A549 (cell line): ENCODE results near the gene ATF5. TPM values are rescaled to one million over a fixed set of nuclear protein-coding genes. Genes with fewer than 3 reads are reported as not detected.

ENCODE experiments used
- ATAC-seq, 2 experiments: fragments of 200-7000 bp in 1 of 2; fragments of >200 bp in 1 of 2; cut with Nextera tagmentation in 1 of 2; cut with Tn5 transposase in 1 of 2; 3 replicates each; pipeline versions ENCODE4 v1.8.0 to v1.9.1; 2018 to 2020; ENCODE audit warnings: mild to moderate bottlenecking in 1 of 2, moderate library complexity in 1 of 2
- CTCF ChIA-PET: fragments of 300-600 bp; sonication (Branson Sonifier 250); formaldehyde crosslinking; extraction: SDS; loops from one replicate; lab custom pipeline; 2021; ENCODE audit warnings: antibody characterized with exemption, inconsistent platforms; lab: Yijun Ruan, JAX
- POLR2A ChIA-PET: fragments of 350-600 bp; formaldehyde crosslinking; extraction: SDS; loops from one replicate; lab custom pipeline; 2021; ENCODE audit warnings: antibody characterized with exemption, inconsistent platforms; lab: Yijun Ruan, JAX
- DNase-seq, 2 experiments: peaks; one replicate each; pipeline versions ENCODE4 v3.0.0 to v3.0.0-alpha.2; 2011 to 2016; ENCODE audit warnings: low read depth in 1 of 2, low spot score in 1 of 2
- FAIRE-seq: peaks from 2 replicates; lab custom pipeline; 2011; peaks lifted over from hg19 to GRCh38; lab: Jason Lieb, UNC
- H3K27ac ChIP-seq, 2 experiments: fragments of >200 bp; sonication (Bioruptor Twin); formaldehyde crosslinking; 3 replicates each; pipeline ENCODE4 v1.5.1; 2016 to 2017
- H3K4me1 ChIP-seq: fragments of >200 bp; sonication (Bioruptor Twin); formaldehyde crosslinking; 3 replicates; pipeline ENCODE4 v1.6.1; 2016
- H3K4me2 ChIP-seq: fragments of >200 bp; sonication (Bioruptor Twin); formaldehyde crosslinking; 3 replicates; pipeline ENCODE4 v1.6.1; 2016
- H3K4me3 ChIP-seq: fragments of >200 bp; sonication (Bioruptor Twin); formaldehyde crosslinking; 3 replicates; pipeline ENCODE4 v1.5.1; 2016
- H3K9me3 ChIP-seq: fragments of >200 bp; sonication (Bioruptor Twin); formaldehyde crosslinking; 3 replicates; pipeline ENCODE4 v1.6.1; 2016
- CEBPB ChIP-seq, 2 experiments: fragments of >200 bp in 1 of 2; sonication (Bioruptor Twin) in 1 of 2; formaldehyde crosslinking in 1 of 2; IDR thresholded peaks; 2 replicates each; pipeline ENCODE4 v1.6.1; 2012 to 2016
- CHD2 ChIP-seq: fragments of 150-350 bp; IDR thresholded peaks from 2 replicates; pipeline ENCODE4 v1.6.1; 2014; ENCODE audit warnings: low read length; ENCODE audit not compliant: partially characterized antibody
- CHD4 ChIP-seq: fragments of 200-600 bp; sonication (generic); IDR thresholded peaks from 2 replicates; pipeline ENCODE4 v1.6.1; 2016; ENCODE audit warnings: antibody characterized with exemption, mild to moderate bottlenecking, borderline replicate concordance
- CTCF ChIP-seq: fragments of >200 bp; sonication (Bioruptor Twin); formaldehyde crosslinking; IDR thresholded peaks from 3 replicates; pipeline ENCODE4 v1.5.1; 2016
- E2F6 ChIP-seq: IDR thresholded peaks from 2 replicates; pipeline ENCODE4 v1.6.1; 2012; ENCODE audit warnings: low read depth, borderline replicate concordance
- EHF ChIP-seq: fragments of 250-450 bp; sonication (Bioruptor Pico); IDR thresholded peaks from 2 replicates; pipeline ENCODE4 v1.5.0; 2020; ENCODE audit warnings: mild to moderate bottlenecking
- ESRRA ChIP-seq: fragments of 150-350 bp; IDR thresholded peaks from 2 replicates; pipeline ENCODE4 v1.6.1; 2014; ENCODE audit warnings: mild to moderate bottlenecking, low read length, borderline replicate concordance
- FOSB ChIP-seq: fragments of 250-450 bp; sonication (Bioruptor Pico); IDR thresholded peaks from 2 replicates; pipeline ENCODE4 v1.5.0; 2020; ENCODE audit warnings: mild to moderate bottlenecking, moderate library complexity
- FOXS1 ChIP-seq: fragments of 250-450 bp; sonication (Bioruptor Pico); IDR thresholded peaks from 2 replicates; pipeline ENCODE4 v1.5.0; 2020; ENCODE audit warnings: mild to moderate bottlenecking, moderate library complexity
- HOXA7 ChIP-seq: fragments of 250-450 bp; sonication (Bioruptor Pico); IDR thresholded peaks from 2 replicates; pipeline ENCODE4 v1.5.0; 2020; ENCODE audit warnings: mild to moderate bottlenecking, moderate library complexity
- HOXB5 ChIP-seq: fragments of 250-450 bp; sonication (Bioruptor Pico); IDR thresholded peaks from 2 replicates; pipeline ENCODE4 v1.5.0; 2020; ENCODE audit warnings: mild to moderate bottlenecking, moderate library complexity
- JUN ChIP-seq, 2 experiments: fragments of >200 bp; sonication (Bioruptor Twin); formaldehyde crosslinking; IDR thresholded peaks; 2 replicates in 1 of 2; 3 replicates in 1 of 2; pipeline ENCODE4 v1.6.1; 2016 to 2017
- JUNB ChIP-seq: fragments of >200 bp; sonication (Bioruptor Twin); formaldehyde crosslinking; IDR thresholded peaks from 2 replicates; pipeline ENCODE4 v1.6.1; 2016
- KDM1A ChIP-seq: fragments of 200-600 bp; sonication (generic); IDR thresholded peaks from 2 replicates; pipeline ENCODE4 v1.6.1; 2016; ENCODE audit warnings: low read depth, mild to moderate bottlenecking
- MAX ChIP-seq: IDR thresholded peaks from 2 replicates; pipeline ENCODE4 v1.6.1; 2012
- MYC ChIP-seq: IDR thresholded peaks from 2 replicates; pipeline ENCODE4 v1.6.1; 2012; ENCODE audit warnings: mild to moderate bottlenecking, inconsistent platforms, low read length, improper control_type of control experiment, borderline replicate concordance
- NPAS2 ChIP-seq: fragments of 250-450 bp; sonication (Bioruptor Pico); IDR thresholded peaks from 2 replicates; pipeline ENCODE4 v1.8.0; 2022; ENCODE audit warnings: mild to moderate bottlenecking, moderate library complexity, borderline replicate concordance
- NR3C1 ChIP-seq: fragments of >200 bp; sonication (Bioruptor Twin); formaldehyde crosslinking; IDR thresholded peaks from 3 replicates; pipeline ENCODE4 v1.6.1; 2017
- PBX3 ChIP-seq: IDR thresholded peaks from 2 replicates; pipeline ENCODE4 v1.6.1; 2012
- POLR2AphosphoS2 ChIP-seq: conservative IDR thresholded peaks from 2 replicates; pipeline ENCODE4 v1.6.1; 2012; ENCODE audit warnings: low read length, improper control_type of control experiment, inconsistent platforms
- REST ChIP-seq: fragments of 200-600 bp; sonication (generic); IDR thresholded peaks from 2 replicates; pipeline ENCODE4 v1.6.1; 2016; ENCODE audit warnings: antibody characterized with exemption, mild to moderate bottlenecking, moderate library complexity
- RNF2 ChIP-seq: fragments of 200-600 bp; sonication (generic); IDR thresholded peaks from 2 replicates; pipeline ENCODE4 v1.6.1; 2016; ENCODE audit warnings: low read depth, mild to moderate bottlenecking, antibody characterized with exemption, moderate library complexity, borderline replicate concordance
- TFCP2L1 ChIP-seq: fragments of 250-450 bp; sonication (Bioruptor Pico); IDR thresholded peaks from 2 replicates; pipeline ENCODE4 v1.5.0; 2021; ENCODE audit warnings: mild to moderate bottlenecking
- ZSCAN20 ChIP-seq: fragments of 250-450 bp; sonication (Bioruptor Pico); IDR thresholded peaks from 2 replicates; pipeline ENCODE4 v1.8.0; 2022; ENCODE audit warnings: mild to moderate bottlenecking, moderate library complexity
- WGBS: methylation state at CpG from one replicate; pipeline ENCODE4 v1.1.6; 2017; ENCODE audit errors: missing lambda C conversion rate; 5-methylcytosine and 5-hydroxymethylcytosine counted together
- polyA plus RNA-seq, 4 experiments: library from polyadenylated mRNA; depleted of rRNA in 3 of 4; stranded (reverse); fragments of >200 nt; fragmentation: RNase III in 1 of 4; extraction: RNeasy Plus Mini Kit Qiagen cat#74134 plus additional on column Dnase treatment in 1 of 4; gene quantifications; 2 replicates in 3 of 4; 3 replicates in 1 of 4; pipeline ENCODE4 v1.2.3, GENCODE V29; 2011 to 2017
- TF ChIP-seq, protein P1 (sequence below): fragments of 450-650 bp; IDR thresholded peaks from 2 replicates; pipeline ENCODE4 v1.6.1; 2014; ENCODE audit warnings: antibody characterized with exemption
- TF ChIP-seq, protein P2 (sequence below): fragments of >200 bp; sonication (Bioruptor Twin); formaldehyde crosslinking; IDR thresholded peaks from 3 replicates; pipeline ENCODE4 v1.6.1; 2016

Gene ATF5
- polyA plus RNA-seq, 2 of the 4 experiments (the other 2 are of a cell fraction) = 12.9 to 42.8 TPM

DNA sequence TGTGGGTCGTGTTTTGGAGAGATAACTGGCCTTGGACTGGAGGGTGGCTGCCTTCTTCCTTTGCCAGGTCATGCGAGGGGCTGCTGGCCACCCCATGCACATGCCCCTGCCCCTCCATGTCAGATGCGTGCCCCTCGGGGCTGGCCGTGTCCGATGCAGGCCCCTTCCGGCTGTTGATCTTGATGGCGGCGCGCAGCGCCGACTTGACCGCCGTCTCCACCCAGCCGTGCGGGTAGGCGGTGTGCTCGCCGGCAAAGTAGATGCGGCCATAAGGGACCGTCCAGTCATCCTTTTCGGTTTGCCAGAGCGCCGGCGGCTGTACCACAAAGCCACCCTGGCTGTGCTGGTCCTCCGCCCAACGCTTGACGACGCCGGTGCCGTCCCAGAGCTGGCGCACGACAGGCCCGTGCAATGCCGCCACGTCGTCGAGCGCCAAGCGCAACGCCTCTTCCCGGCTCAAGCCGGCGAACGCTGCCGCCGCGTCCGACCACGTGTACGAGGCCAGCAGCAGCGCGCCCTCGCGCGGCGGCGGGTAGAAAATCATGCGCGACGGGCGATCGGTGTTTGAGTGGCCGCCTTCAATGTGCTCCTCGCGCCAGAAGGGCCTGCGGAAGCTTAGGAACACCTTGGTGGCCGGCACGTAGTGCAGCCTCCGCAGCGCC lies 39.2 kb upstream of the ATF5 start (continued):
- TF ChIP-seq JUN (IDR thresholded peaks at IDR 0.05) (peak in 1 of 2 experiments; percentile 57; a peak in 1 of 5 replicates), CEBPB (IDR thresholded peaks at IDR 0.05) (no peak), HOXA7 (no peak), HOXB5 (no peak; the same call in 1 of the 2 replicates), TFCP2L1 (CRISPR knock-in tag) (0 out of 2 replicates have a peak, but pooled peaks have one; percentile 14), EHF (CRISPR knock-in tag) (peak; percentile 42; the same call in 1 of the 2 replicates), KDM1A (no peak), FOXS1 (CRISPR knock-in tag) (0 out of 2 replicates have a peak, but pooled peaks have one; percentile 47), CHD4 (no peak), FOSB (CRISPR knock-in tag) (no peak), CHD2 (no peak)
- TF ChIP-seq, protein P1, sequence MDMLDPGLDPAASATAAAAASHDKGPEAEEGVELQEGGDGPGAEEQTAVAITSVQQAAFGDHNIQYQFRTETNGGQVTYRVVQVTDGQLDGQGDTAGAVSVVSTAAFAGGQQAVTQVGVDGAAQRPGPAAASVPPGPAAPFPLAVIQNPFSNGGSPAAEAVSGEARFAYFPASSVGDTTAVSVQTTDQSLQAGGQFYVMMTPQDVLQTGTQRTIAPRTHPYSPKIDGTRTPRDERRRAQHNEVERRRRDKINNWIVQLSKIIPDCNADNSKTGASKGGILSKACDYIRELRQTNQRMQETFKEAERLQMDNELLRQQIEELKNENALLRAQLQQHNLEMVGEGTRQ = peak; percentile 48; the same call in 1 of the 2 replicates

DNA sequence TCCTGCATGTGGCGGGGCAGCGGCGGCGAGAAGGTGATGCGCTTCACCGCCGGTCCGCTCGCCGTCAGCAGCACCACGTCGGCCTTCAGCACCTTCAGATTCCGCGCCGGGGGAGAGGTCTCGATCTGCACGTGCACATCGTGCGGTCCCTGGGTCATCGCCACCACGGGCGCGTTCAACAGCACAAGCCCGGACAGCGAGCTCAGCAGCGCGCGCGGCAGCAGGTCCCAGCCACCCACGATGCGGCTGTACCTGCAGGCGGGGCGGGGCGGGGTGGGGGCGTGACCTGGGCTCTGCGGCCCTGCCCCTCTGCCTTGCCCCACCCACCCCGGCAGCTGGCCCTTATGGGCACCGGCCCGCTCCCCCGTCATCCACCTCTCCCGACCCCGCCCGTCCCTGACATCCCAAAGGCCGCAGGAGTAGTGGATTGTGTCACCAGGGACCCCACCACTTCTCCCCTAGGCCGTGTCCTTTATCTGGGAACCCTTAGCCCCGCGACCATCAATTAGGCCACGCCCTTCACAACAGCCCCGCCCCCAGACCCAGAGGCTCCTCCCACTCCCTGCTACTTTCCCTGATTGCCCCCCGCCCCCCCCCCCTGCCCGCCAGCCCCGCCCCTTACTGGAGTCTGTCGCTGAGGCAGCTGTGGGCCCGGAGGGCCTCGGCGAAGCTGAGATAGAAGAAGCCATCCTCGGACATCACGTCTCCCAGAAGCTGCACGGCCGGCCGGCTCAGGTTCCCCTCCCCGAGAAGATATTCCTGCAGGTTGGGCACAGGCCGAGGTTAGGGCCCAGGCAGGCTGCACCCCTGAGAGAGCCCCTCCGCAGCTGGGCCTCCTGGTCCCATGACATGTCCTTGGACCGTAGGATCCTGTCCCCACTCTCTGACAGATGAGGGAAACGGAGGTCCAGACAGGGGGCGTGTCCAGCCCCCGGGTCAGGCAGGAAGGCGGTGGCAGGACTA lies 38.4 kb upstream of the ATF5 start:
- DNase-seq = peak in 1 of 2 experiments; percentile 62
- CTCF ChIA-PET = interaction anchor here (0.5 to 3.9 kb wide), 21 partner anchors 10 to 337 kb away, joined by 3 to 27 read pairs (median 6); partner anchors contain the start of genes AKT1S1, ATF5, NUP62 and TBC1D17
- Histone ChIP-seq H3K9me3 (no peaks in the 10 kb centered on the region), H3K4me1 (peaks cover 6% of the 10 kb centered on the region; the same call in 1 of the 3 replicates), H3K27ac (peak overlapping the region; percentile 26 to 72; a peak in 5 of 6 replicates), H3K4me3 (peak overlapping the region; percentile 44), H3K4me2 (peak overlapping the region; percentile 95)
- POLR2A ChIA-PET = interaction anchor here (1.9 to 2.6 kb wide), 2 partner anchors 14 to 39 kb away, joined by 9 to 11 read pairs; partner anchors contain the start of genes AKT1S1, NUP62 and TBC1D17
- WGBS = 57% methylated on average over 16 of the region's 69 CpGs
- peak; percentile 57 to 79 for ATAC-seq
- no peak for FAIRE-seq
- TF ChIP-seq ESRRA (no peak), JUNB (no peak), CTCF (peak; percentile 34), EHF (CRISPR knock-in tag) (no peak), ZSCAN20 (no peak), NPAS2 (CRISPR knock-in tag) (no peak), REST (no peak), E2F6 (peak; percentile 85; the same call in 1 of the 2 replicates), NR3C1 (no peak), MYC (no peak), POLR2AphosphoS2 (0 out of 2 replicates have a peak, but pooled peaks have one; percentile 5), MAX (peak; percentile 89), RNF2 (no peak; the same call in 1 of the 2 replicates), PBX3 (no peak)
- TF ChIP-seq, protein P2, sequence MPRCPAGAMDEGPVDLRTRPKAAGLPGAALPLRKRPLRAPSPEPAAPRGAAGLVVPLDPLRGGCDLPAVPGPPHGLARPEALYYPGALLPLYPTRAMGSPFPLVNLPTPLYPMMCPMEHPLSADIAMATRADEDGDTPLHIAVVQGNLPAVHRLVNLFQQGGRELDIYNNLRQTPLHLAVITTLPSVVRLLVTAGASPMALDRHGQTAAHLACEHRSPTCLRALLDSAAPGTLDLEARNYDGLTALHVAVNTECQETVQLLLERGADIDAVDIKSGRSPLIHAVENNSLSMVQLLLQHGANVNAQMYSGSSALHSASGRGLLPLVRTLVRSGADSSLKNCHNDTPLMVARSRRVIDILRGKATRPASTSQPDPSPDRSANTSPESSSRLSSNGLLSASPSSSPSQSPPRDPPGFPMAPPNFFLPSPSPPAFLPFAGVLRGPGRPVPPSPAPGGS = no peak
